NCI-H526 (cell line): Measurements from ENCODE around the gene SHROOM1.

Source experiments
- DNase-seq, 2 experiments: peaks; one replicate each; lab custom pipeline; 2025; lab: John Stamatoyannopoulos, UW

SHROOM1 gene

DNA sequence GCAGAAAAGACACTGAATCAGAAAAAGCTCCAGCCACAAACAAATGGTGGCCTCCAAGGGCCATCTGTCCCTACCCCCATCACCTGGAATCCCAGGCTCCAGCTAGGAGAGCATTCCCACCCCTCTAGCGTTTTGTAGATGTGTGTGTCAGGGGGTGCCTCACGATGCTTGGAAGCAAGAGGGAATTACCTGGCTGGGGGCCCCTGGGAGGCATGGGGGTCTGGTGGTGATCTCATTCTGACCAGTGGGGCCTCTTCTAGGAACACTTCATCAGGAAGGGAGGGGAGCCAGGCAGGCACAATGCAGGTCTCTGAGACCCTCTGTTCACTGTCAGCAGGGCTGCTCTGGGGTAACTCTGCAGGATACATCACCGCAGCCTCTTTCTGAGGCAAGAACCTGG lies 6.0 kb downstream of the SHROOM1 start:
- DNase-seq: no peak

- peak in 1 of 2 experiments; percentile 13 for DNase-seq
These were observed 6.9 kb downstream of the SHROOM1 start for GRCh38 chr5:132823481-132824050.

GRCh38 chr5:132822650-132823480 lies 7.6 kb downstream of the SHROOM1 start:
- peak in 1 of 2 experiments; percentile 44 for DNase-seq

DNA sequence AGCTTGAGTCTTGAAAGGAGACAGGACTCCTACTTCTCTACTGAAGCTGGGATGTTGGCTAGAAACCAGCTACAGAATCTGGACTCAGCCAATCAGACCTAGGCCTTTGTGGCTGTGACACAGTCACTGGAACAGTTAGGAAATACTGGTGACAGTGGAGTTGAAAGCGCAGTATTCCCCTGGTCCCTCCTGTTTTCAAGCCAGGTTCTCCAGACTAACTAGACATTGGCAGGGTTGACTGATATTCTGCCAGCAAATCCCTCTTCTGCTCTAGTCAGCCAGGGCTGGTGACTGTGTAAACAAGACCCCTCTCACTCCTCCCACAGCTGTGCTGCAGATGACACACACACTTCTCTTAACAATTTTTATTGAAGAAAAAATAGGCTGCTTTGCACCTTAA lies 8.7 kb downstream of the SHROOM1 start:
- DNase-seq: no peak

DNA sequence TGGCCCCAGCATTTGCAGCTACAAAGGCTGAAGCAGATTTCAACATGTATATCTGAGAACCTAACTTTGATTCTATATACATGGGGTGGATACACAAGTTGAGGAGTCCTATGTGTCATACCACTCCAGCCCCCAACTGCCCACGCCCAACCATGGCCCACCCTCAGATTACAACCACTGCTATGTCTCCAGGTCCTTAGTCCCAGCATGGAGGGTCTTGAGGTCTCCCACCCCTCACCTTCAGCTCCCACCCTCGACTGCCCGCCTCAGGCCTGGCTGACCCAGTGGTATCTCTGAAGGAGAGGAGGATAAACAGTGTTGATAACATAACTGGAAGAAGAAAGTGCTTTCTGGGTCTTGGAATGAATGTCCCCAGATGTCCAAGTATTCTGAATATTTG lies 9.1 kb downstream of the SHROOM1 start:
- no peak for DNase-seq

DNA sequence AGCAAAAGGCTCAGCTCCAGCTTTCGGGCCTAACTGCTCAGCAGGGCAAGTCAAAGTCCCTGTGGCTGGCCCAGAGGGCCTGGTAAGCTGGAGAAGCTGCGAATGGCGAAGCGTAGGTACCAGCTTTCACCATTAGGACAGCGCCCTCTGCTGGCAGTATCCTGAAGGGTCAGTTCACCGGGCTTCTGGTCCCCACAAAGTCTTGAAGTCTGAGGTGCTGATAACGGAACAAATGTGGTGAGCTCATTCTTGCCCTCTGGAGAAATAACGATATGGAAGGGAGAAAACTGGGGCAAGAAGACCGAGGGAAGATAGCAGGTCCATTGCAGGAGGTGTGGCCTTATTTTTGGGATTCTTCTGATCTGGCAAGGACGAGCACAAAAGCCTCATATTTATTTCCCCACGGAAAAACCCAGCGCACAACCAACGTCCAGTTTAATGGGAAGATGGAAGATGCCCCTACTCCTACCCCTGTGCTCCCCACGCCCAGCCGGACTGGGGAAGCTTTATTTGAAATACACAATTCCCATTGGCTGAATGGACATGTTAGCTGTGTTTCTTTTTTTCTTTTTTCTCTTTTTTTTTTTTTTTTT lies 10.2 kb downstream of the SHROOM1 start:
- peak; percentile 69 to 91 for DNase-seq

DNA sequence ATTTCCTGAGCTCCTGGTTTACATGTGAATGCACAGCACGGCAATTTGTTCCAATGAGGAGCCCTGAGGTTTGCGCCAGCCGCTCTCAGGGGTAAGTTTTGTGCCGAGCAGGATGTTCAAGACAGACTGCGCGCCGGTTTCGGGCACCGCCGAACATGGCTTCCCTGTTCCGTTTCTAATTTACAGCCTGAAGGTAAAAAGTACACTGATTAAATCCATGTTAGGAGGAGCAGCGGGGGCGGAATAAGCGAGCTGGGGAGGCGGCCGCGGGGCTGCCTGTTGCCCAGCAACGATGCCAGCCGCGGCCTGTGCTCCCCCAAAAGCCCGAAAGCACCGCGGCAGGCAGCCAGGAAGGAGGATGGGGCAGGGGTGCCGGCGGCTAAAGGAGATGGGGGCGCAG lies 11.0 kb downstream of the SHROOM1 start:
- DNase-seq: no peak

GRCh38 chr5:132817011-132817410 lies 13.4 kb downstream of the SHROOM1 start:
- DNase-seq: no peak

DNA sequence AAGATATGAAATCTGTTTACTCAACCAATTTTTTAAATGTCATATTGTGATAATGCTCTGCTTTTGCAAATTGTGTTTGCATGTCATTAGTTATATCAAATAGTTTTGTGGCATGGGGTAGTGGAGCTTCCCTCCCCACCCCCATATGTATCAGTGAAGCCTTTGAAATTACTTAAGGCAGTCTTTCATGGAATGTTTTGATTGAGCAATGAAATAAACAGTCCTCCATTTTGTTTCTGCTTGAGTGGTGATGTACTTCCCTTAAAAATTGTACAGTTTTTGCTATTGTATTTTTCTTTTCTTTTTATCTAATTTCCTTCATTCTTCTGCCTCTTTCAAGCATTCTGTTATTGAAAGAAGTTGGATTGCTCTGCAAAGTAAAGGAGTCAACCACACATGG lies 13.9 kb downstream of the SHROOM1 start:
- no peak for DNase-seq

DNA sequence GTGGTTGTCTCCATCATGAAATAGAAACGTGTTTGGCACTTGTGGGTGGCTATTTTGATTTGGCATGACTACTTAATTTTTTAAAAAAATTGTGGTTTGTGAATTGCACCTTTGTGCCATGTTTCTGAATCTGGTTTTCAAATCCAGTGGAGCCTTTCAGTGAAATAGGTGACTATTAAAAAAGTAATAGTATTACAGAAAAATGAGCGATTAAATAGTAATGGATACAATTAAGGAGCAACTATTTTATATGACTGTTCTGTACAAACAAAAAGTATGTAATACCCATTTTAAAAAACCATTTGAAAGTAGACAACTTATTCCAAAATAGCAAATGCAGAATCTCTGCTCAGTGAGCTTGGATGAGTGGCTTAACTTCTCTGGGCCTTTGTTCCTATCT lies 14.4 kb downstream of the SHROOM1 start:
- DNase-seq: no peak

DNA sequence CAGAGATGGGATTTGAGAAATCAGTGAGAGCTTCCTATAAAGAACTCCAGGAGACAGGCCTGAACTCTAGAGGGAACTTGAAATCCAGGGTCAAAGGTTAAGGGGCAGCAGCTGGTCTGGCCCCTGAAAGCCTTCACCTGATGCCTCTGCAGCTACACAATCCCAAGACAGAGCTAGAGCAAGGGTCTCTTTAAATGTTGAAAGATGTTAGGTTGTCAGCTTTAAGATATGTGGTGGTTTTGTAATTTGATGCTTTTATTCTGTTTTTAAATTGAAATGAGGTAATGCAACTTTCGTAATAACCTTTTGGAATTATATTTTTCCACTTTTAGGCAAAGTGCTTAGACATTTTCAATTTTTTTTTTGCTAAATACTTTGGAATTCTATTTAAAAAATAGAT lies 15.0 kb downstream of the SHROOM1 start:
- no peak for DNase-seq

DNA sequence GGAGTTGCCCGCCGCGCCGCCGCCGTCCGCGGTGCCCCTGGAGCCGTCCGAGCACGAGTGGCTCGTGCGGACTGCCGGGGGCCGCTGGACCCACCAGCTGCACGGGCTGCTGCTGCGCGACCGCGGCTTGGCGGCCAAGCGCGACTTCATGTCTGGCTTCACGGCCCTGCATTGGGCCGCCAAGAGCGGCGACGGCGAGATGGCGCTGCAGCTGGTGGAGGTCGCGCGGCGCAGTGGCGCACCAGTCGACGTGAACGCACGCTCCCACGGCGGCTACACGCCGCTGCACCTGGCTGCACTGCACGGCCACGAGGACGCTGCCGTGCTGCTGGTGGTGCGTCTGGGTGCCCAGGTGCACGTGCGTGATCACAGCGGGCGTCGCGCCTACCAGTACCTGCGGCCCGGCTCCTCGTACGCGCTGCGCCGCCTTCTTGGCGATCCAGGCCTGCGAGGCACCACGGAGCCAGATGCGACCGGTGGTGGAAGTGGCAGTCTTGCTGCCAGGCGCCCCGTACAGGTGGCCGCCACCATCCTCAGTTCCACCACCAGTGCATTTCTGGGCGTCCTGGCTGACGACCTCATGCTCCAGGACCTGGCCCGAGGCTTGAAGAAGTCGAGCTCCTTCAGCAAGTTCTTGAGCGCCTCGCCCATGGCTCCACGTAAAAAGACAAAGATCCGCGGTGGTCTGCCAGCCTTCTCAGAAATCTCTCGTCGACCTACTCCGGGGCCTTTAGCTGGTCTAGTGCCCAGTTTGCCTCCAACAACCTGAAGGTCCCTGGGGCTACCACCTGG lies 15.7 kb downstream of the SHROOM1 start:
- DNase-seq: no peak

DNA sequence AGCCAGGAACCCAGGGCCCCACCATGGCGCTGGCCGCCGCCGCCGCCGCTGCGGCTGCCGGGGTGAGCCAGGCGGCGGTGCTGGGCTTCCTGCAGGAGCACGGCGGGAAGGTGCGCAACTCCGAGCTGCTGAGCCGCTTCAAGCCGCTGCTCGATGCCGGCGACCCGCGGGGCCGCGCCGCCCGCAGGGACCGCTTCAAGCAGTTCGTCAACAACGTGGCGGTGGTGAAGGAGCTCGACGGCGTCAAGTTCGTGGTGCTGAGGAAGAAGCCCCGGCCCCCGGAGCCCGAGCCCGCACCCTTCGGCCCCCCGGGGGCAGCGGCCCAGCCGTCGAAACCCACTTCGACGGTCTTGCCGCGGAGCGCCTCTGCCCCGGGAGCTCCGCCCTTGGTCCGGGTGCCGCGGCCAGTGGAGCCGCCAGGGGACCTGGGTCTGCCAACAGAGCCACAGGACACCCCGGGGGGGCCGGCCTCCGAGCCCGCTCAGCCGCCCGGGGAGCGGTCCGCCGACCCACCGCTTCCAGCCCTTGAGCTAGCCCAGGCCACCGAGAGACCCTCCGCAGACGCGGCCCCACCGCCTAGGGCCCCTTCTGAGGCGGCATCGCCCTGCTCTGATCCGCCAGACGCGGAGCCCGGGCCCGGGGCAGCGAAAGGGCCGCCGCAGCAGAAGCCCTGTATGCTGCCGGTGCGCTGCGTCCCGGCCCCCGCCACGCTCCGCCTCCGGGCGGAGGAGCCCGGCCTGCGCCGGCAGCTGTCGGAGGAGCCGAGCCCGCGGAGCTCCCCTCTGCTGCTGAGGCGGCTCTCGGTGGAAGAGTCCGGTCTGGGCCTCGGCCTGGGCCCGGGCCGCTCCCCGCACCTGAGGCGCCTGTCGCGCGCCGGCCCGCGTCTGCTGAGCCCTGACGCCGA lies 16.6 kb downstream of the SHROOM1 start:
- DNase-seq: peak in 1 of 2 experiments; percentile 65

DNA sequence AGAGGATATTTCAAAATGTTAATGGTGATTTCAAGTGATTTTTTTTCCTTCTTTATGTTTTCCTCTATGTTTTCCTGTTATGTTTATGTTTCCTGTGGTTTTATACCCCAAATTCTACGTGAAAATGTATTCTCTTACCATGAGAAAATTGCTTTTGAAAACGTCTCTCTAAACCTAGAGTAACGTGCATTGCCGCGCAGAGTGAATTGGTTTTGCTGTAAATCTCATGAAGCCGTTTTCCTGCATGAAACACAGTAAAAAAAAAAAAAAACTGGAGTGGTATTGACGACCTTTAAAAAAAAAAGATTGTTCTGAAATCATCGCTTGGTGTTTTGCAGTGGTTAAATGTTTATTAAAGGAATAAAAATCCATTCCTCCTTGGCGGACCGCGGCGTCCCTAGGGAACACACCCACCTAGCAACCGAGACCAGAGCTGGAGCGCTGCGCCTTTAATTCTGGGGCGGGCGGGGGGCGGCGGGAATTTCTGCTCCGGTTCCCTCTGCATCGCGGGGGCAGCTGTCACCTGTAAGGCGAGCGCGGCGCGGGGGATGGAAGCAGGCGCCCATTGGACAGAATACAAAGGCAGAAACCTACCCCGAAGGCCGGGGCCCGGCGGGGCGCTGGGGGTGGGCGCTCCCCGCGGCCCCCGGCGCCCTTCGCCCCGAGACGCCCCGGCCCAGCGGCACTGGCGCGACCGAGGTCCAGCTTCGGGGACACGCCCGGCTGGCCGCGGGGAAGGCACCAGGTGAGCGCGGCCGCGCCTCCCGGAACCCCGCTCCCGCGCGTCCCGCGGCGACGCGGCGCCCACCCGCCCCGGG lies 17.5 kb downstream of the SHROOM1 start, which contains the start of gene SOWAHA:
Gene SOWAHA, plus strand, starts transcription at position 522 of the 818 bp plus-strand sequence. CDS start 320 bp downstream, outside the sequence.
- peak; percentile 28 to 78 for DNase-seq

- no peak for DNase-seq
These were observed 18.2 kb downstream of the SHROOM1 start for GRCh38 chr5:132812123-132812765.

- no peak for DNase-seq
These were observed 19.8 kb downstream of the SHROOM1 start for GRCh38 chr5:132810605-132811004.

- no peak for DNase-seq
These were observed 21.6 kb downstream of the SHROOM1 start for GRCh38 chr5:132808866-132809265.

- peak in 1 of 2 experiments; percentile 22 for DNase-seq
These were observed 22.0 kb downstream of the SHROOM1 start for GRCh38 chr5:132808448-132808847.

DNA sequence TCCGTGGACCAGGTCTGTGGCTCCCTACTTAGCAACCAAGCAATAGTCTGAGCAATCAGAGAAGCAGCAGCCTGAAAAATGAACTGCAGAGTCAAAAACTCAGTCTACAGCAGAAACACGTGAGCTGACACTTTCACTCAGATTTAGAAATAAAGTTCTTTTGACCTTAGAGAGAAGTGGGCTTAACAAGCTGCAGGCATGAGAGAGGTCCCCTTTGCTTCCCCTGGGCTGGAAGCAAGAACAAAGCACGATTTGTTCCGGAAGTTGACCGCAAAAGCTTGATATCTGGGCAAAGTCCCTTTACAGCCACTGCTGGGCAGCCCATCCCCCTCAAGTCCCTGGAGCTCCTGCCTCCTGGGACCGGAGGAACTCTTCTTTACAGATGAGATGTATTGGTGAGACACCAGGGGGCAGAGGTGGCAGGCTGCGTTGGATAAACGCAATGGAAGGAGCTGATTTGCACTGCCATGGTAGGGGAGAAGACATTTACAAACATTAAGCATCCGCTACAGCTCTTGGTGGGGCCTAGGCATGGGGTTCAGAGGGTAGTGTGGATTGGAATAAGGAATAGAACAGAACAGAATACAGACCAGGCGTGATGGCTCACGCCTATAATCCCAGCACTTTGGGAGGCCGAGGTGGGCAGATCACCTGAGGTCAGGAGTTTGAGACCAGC lies 23.1 kb downstream of the SHROOM1 start:
- peak; percentile 85 to 89 for DNase-seq
